ENCODE measurements around the gene IL17REL.

The IL17REL gene

DNA sequence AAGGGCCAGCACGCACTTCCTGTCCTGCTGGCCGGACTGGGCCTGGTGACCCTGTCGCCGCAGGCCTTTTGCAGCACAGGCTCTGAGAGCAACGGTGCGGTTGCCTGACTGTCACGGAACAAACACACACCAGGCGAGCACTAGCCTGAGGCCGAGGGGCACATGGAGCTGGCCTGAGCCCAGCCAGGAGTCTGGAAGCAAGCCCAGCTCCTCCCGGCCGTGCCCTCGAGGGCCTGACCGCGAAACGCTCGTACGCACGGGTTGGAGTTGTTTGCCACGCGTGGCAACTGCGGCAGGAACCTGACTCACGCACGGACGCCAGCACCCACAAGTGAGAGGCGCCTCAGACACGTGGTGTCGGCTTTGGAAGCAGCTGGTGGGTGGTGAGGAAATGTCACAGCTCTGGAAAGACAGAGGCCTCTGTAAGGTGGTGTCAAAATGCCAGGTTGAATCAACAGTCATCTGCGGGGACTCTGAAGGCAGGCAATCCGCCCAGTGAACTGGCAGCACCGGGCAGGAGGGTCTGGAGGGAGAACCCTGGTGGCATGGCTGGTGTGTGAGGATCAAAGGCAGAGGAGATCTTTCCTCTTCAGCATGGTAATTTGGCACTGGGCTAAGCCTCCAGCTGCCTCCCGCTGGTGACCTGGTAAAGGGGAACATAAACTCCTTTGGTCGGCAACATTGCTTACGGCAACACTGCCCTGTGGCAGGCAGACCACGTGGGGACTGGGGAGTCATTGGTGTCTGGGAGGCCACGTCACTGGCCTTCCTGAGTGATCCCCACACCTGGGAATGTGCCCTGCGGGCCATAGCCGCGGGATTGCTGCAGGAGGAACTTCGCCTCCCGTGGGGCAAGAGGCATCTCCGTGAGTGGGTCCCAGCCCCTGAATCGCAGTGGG, 15.3 kb upstream of the IL17REL start:
- TF ChIP-seq, protein P1, sequence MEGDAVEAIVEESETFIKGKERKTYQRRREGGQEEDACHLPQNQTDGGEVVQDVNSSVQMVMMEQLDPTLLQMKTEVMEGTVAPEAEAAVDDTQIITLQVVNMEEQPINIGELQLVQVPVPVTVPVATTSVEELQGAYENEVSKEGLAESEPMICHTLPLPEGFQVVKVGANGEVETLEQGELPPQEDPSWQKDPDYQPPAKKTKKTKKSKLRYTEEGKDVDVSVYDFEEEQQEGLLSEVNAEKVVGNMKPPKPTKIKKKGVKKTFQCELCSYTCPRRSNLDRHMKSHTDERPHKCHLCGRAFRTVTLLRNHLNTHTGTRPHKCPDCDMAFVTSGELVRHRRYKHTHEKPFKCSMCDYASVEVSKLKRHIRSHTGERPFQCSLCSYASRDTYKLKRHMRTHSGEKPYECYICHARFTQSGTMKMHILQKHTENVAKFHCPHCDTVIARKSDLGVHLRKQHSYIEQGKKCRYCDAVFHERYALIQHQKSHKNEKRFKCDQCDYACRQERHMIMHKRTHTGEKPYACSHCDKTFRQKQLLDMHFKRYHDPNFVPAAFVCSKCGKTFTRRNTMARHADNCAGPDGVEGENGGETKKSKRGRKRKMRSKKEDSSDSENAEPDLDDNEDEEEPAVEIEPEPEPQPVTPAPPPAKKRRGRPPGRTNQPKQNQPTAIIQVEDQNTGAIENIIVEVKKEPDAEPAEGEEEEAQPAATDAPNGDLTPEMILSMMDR (IDR thresholded peaks at IDR 0.05; ENCODE audit: borderline replicate concordance, insufficient read depth, low read depth, low read length), result no peak
- H3K4me3 ChIP-seq (ENCODE audit: low read depth, low read length), result no peak overlapping the region

DNA sequence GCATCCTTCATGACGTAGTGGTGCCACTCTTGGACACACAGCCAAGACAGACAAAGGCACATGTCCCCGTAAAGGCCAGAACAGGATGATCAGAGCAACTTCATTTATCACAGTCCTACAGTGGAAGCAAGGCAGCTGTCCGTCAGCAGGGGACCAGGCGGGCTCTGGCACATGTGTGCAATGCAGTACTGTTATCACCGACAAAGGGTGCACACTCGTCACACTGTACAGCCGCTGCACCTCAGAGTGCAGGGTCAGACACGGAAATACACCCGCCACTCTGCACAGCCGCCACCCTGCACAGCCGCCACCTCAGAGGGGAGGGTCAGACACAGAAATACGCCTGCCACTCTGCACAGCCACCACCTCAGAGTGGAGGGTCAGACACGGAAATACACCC, 13.4 kb upstream of the IL17REL start:
- no peak overlapping the region for H3K4me3 ChIP-seq (ENCODE audit: low read depth, low read length)
- TF ChIP-seq, protein P1 (IDR thresholded peaks at IDR 0.05; ENCODE audit: borderline replicate concordance, insufficient read depth, low read depth, low read length), result no peak

GRCh38 chr22:50022171-50022819, 9.7 kb upstream of the IL17REL start:
- TF ChIP-seq, protein P1 (IDR thresholded peaks at IDR 0.05; ENCODE audit: borderline replicate concordance, insufficient read depth, low read depth, low read length), result no peak
- no peak overlapping the region for H3K4me3 ChIP-seq (ENCODE audit: low read depth, low read length)

- no peak overlapping the region for H3K4me3 ChIP-seq (ENCODE audit: low read depth, low read length)
- TF ChIP-seq, protein P1 (IDR thresholded peaks at IDR 0.05; ENCODE audit: borderline replicate concordance, insufficient read depth, low read depth, low read length), result no peak
Observed at GRCh38 chr22:50020606-50021005, 8.0 kb upstream of the IL17REL start.

GRCh38 chr22:50019316-50019715, 6.8 kb upstream of the IL17REL start:
- no peak overlapping the region for H3K4me3 ChIP-seq (ENCODE audit: low read depth, low read length)
- TF ChIP-seq, protein P1 (IDR thresholded peaks at IDR 0.05; ENCODE audit: borderline replicate concordance, insufficient read depth, low read depth, low read length), result no peak

DNA sequence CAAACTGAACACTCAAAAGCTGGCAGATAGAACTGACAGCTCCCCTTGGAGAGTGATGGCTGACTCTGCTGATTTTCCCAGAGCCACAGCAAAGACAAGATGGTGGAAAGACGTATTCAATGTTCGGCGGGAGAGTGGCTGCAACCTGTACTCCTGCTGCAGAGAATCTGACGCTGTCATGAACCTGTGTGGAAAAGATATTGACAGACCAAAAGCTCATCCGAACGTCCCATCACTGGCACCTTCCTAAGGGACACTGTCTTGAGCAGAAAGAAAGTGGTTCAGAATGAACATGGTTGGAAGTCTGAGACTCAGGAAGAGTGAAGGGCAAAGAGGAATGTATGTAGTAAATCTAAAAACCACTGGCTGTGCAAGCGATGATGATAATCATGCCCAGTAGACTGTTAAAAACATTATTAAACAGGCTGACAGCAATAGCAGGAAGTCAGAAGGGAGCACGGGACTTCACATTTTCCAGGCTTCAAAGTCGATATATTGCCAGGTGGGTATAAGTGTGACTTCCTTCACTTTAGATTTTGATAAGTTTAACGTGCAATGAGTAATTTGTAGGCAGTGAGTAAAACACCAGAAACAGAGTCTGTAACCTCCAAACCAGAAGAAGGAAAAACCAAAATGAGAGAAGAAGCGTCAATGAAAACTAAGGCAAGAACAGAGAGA, 6.2 kb upstream of the IL17REL start:
- no peak overlapping the region for H3K4me3 ChIP-seq (ENCODE audit: low read depth, low read length)
- TF ChIP-seq, protein P1 (IDR thresholded peaks at IDR 0.05; ENCODE audit: borderline replicate concordance, insufficient read depth, low read depth, low read length), result no peak

Measured in GM12875 (cell line).